Astrocyte (in vitro differentiated cells and primary cell): ENCODE data around the gene OR56B1. TPM values are rescaled to one million over a fixed set of nuclear protein-coding genes. Genes with fewer than 3 reads are reported as not detected.
"Not testable (repeated sequence)": the region's sequence is repeated elsewhere in the genome, so short reads cannot be mapped to it uniquely, and the experiment has no call there.

Experiments used
- DNase-seq: peaks from one replicate; pipeline ENCODE4 v3.0.0-alpha.2; 2010; ENCODE audit warnings: low read depth
- FAIRE-seq: peaks from 2 replicates; lab custom pipeline; 2011; peaks lifted over from hg19 to GRCh38; lab: Jason Lieb, UNC
- H2AFZ ChIP-seq: 2 replicates; pipeline ENCODE4 v1.6.0; 2012; ENCODE audit warnings: low read depth, low read length, inconsistent platforms
- H3K27ac ChIP-seq: 2 replicates; pipeline ENCODE4 v1.5.1; 2011; ENCODE audit warnings: low read depth, low read length, inconsistent platforms
- H3K27me3 ChIP-seq: 2 replicates; pipeline ENCODE4 v1.6.0; 2011; ENCODE audit warnings: low read length, inconsistent platforms; ENCODE audit not compliant: insufficient read depth
- H3K36me3 ChIP-seq: 2 replicates; pipeline ENCODE4 v1.5.1; 2011; ENCODE audit warnings: low read length, inconsistent platforms; ENCODE audit not compliant: insufficient read depth
- H3K4me1 ChIP-seq: 2 replicates; pipeline ENCODE4 v1.5.1; 2011; ENCODE audit warnings: low read length, inconsistent platforms; ENCODE audit not compliant: insufficient read depth
- H3K4me2 ChIP-seq: 2 replicates; pipeline ENCODE4 v1.6.0; 2012; ENCODE audit warnings: low read length, inconsistent platforms
- H3K4me3 ChIP-seq: 2 replicates; pipeline ENCODE4 v1.5.1; 2011; ENCODE audit warnings: low read depth, mild to moderate bottlenecking, low read length, inconsistent platforms; ENCODE audit not compliant: insufficient read depth
- H3K79me2 ChIP-seq: 2 replicates; pipeline ENCODE4 v1.6.0; 2012; ENCODE audit warnings: mild to moderate bottlenecking, low read length, inconsistent platforms; ENCODE audit not compliant: insufficient read depth
- H3K9ac ChIP-seq: 2 replicates; pipeline ENCODE4 v1.6.0; 2012; ENCODE audit warnings: mild to moderate bottlenecking, low read length, inconsistent platforms
- H3K9me3 ChIP-seq: 2 replicates; pipeline ENCODE4 v1.5.1; 2012; ENCODE audit warnings: low read depth, mild to moderate bottlenecking, low read length, inconsistent platforms; ENCODE audit not compliant: insufficient read depth
- H4K20me1 ChIP-seq: 2 replicates; pipeline ENCODE4 v1.6.0; 2012; ENCODE audit warnings: low read length, inconsistent platforms; ENCODE audit not compliant: insufficient read depth
- H3K27ac Mint-ChIP-seq: one replicate; pipeline ENCODE4 v1.8.0; 2021; ENCODE audit warnings: mild to moderate bottlenecking, mixed read lengths; ENCODE audit not compliant: unreplicated experiment
- H3K27me3 Mint-ChIP-seq: one replicate; pipeline ENCODE4 v1.8.0; 2021; ENCODE audit warnings: low read depth, mixed read lengths; ENCODE audit not compliant: unreplicated experiment
- H3K36me3 Mint-ChIP-seq: one replicate; pipeline ENCODE4 v1.8.0; 2021; ENCODE audit warnings: low read depth, mixed read lengths; ENCODE audit not compliant: unreplicated experiment
- H3K4me1 Mint-ChIP-seq: one replicate; pipeline ENCODE4 v1.8.0; 2021; ENCODE audit warnings: low read depth, mixed read lengths; ENCODE audit not compliant: unreplicated experiment
- H3K4me3 Mint-ChIP-seq: one replicate; pipeline ENCODE4 v1.8.0; 2021; ENCODE audit warnings: mild to moderate bottlenecking, moderate library complexity, mixed read lengths; ENCODE audit not compliant: unreplicated experiment
- H3K9me3 Mint-ChIP-seq: one replicate; pipeline ENCODE4 v1.8.0; 2021; ENCODE audit warnings: mild to moderate bottlenecking, mixed read lengths; ENCODE audit not compliant: unreplicated experiment
- CTCF ChIP-seq: IDR thresholded peaks from 2 replicates; pipeline ENCODE4 v1.5.1; 2011; ENCODE audit warnings: low read depth, mild to moderate bottlenecking, inconsistent platforms, low read length, moderate library complexity; ENCODE audit not compliant: insufficient read depth
- EZH2 ChIP-seq: IDR thresholded peaks from 2 replicates; pipeline ENCODE4 v1.6.1; 2012; ENCODE audit warnings: mild to moderate bottlenecking, low read length, inconsistent platforms; ENCODE audit not compliant: insufficient read depth
- total RNA-seq: library from RNA; stranded (reverse); gene quantifications from 2 replicates; pipeline ENCODE4 v1.2.1, GENCODE V29; 2021

The OR56B1 gene
- total RNA-seq, 1 donor from 2014 or later, result not detected

- peaks cover 13% of the 10 kb centered on the region for H3K79me2 ChIP-seq
Measured at GRCh38 chr11:5690216-5690615, 46.0 kb upstream of the OR56B1 start.

GRCh38 chr11:5690736-5691135 is 45.5 kb upstream of the OR56B1 start:
- Mint-ChIP-seq H3K4me3 (peak overlapping the region; percentile 90), H3K36me3 (peaks cover 11% of the 10 kb centered on the region)
- H3K36me3 ChIP-seq, result no peaks in the 10 kb centered on the region

More at GRCh38 chr11:5690216-5690615, 46.0 kb upstream of the OR56B1 start:
- Histone ChIP-seq H4K20me1 (no peaks in the 10 kb centered on the region), H3K4me3 (peak overlapping the region; percentile 58), H3K4me1 (peaks cover 18% of the 10 kb centered on the region), H3K9ac (peak overlapping the region; percentile 83), H3K36me3 (no peaks in the 10 kb centered on the region), H3K27ac (peak overlapping the region; percentile 83), H2AFZ (peak overlapping the region; percentile 50), H3K27me3 (no peaks in the 10 kb centered on the region), H3K4me2 (peak overlapping the region; percentile 84), H3K9me3 (no peaks in the 10 kb centered on the region)
- Mint-ChIP-seq H3K4me3 (peak overlapping the region; percentile 90), H3K9me3 (peaks cover 2% of the 10 kb centered on the region), H3K27me3 (no peaks in the 10 kb centered on the region), H3K27ac (peak overlapping the region; percentile 98), H3K36me3 (peaks cover 11% of the 10 kb centered on the region), H3K4me1 (peaks cover 26% of the 10 kb centered on the region)
- FAIRE-seq (peak; percentile 13), DNase-seq (peak; percentile 28)
- no peak for TF ChIP-seq EZH2
- TF ChIP-seq CTCF, result no peak

GRCh38 chr11:5691238-5691963 is 44.8 kb upstream of the OR56B1 start:
- H3K36me3 ChIP-seq, DNase-seq, H3K9me3 ChIP-seq, H3K9ac ChIP-seq, FAIRE-seq, H2AFZ ChIP-seq, H3K27me3 Mint-ChIP-seq, H3K9me3 Mint-ChIP-seq, H3K27me3 ChIP-seq, H3K27ac ChIP-seq, H3K4me3 ChIP-seq, H4K20me1 ChIP-seq: not testable (repeated sequence)
- Mint-ChIP-seq H3K4me1 (peaks cover 27% of the 10 kb centered on the region), H3K27ac (peak overlapping the region; percentile 98), H3K4me3 (peak overlapping the region; percentile 90), H3K36me3 (peaks cover 16% of the 10 kb centered on the region)
- Histone ChIP-seq H3K4me1 (peaks cover 16% of the 10 kb centered on the region), H3K79me2 (peaks cover 13% of the 10 kb centered on the region), H3K4me2 (peak overlapping the region; percentile 84)

More at GRCh38 chr11:5690736-5691135, 45.5 kb upstream of the OR56B1 start:
- Histone ChIP-seq H3K4me3 (peak overlapping the region; percentile 58), H2AFZ (peak overlapping the region; percentile 50), H3K27ac (peak overlapping the region; percentile 83), H3K79me2 (peaks cover 13% of the 10 kb centered on the region), H3K9me3 (no peaks in the 10 kb centered on the region), H3K4me2 (peak overlapping the region; percentile 84), H3K27me3 (no peaks in the 10 kb centered on the region), H3K9ac (peak overlapping the region; percentile 83), H3K4me1 (peaks cover 16% of the 10 kb centered on the region), H4K20me1 (no peaks in the 10 kb centered on the region)
- Mint-ChIP-seq H3K9me3 (peaks cover 2% of the 10 kb centered on the region), H3K27ac (peak overlapping the region; percentile 98), H3K27me3 (no peaks in the 10 kb centered on the region), H3K4me1 (peaks cover 24% of the 10 kb centered on the region)
- peak; percentile 27 for DNase-seq
- no peak for FAIRE-seq
- TF ChIP-seq EZH2 (no peak), CTCF (no peak)
